Stomach (tissue), 4 donors: ENCODE results near the gene TSPAN17.

Experiments
- CTCF ChIP-seq, 7 experiments: fragments of 450-650 bp in 4 of 7; fragments of 200-600 bp in 3 of 7; sonication (generic) in 3 of 7; IDR thresholded peaks; one replicate each; pipeline ENCODE4 v1.5.1; 2016 to 2019; ENCODE audit warnings: antibody characterized with exemption in 7 of 7, control low read depth in 2 of 7, mild to moderate bottlenecking in 1 of 7
- POLR2A ChIP-seq, 4 donors: fragments of 450-650 bp; IDR thresholded peaks; one replicate each; pipeline ENCODE4 v1.6.1; 2016; ENCODE audit warnings: antibody characterized with exemption in 4 of 4, control low read depth in 2 of 4, mild to moderate bottlenecking in 1 of 4, moderate library complexity in 1 of 4

- TF ChIP-seq CTCF (IDR thresholded peaks at IDR 0.05) (no peak), POLR2A (IDR thresholded peaks at IDR 0.05) (no peak)
These were observed 40.4 kb upstream of the TSPAN17 start for GRCh38 chr5:176606875-176607274.
